ENCODE measurements around the gene USP32. TPM values are rescaled to one million over a fixed set of nuclear protein-coding genes. Genes with fewer than 3 reads are reported as not detected.

Gene USP32
- total RNA-seq, 5 donors from 2014 or later (not counting 1 experiment from before 2014, with no cell fraction given) = 30.0 to 34.5 (median 31.4) TPM

DNA sequence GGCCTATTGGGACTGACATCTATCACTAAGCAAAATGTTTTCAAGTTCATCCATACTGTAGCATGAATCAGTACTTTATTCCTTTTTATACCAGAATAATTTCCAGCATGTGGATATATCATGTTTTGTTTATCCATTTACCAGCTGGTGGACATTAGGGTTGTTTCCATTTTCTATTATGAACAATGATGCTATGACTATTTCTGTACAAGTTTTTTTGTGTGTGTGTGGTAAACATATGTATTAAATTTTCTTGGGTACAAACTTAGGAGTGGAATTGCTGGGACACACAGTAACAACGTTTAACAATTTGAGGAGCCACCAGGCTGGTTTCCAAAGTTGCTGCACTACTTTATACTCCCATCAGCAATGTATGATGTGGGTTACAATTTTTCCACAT, 91.0 kb downstream of the USP32 start:
- no CpG with 5 or more reads among the region's 1 CpG for WGBS (ENCODE audit: insufficient coverage)

DNA sequence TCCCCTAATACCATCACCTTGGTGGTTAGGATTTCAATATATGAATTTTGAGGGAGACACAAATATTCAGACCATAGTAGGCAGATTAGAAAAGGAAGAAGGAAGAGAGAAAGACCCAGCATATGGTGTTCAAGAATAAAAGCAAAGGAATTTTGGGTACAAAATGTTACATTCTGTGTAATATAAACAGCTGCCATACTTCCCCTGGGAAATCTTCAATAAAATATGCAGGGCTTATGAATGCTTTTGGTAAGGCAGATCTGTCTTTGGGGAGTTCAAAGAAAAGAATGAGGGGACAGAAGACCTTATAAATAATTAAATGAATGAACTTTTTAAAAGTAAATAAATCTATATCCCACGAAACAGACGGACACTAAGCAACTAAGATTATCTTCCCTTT, 91.9 kb downstream of the USP32 start:
- ChIA-PET CTCF (no interaction called here), POLR2A (no interaction called here)
- Mint-ChIP-seq H3K4me3 (no peak overlapping the region), H3K27me3 (no peaks in the 10 kb centered on the region), H3K36me3 (peaks cover 24% of the 10 kb centered on the region), H3K4me1 (peaks cover 11 to 14% (median 13%) of the 10 kb centered on the region in 3 donors), H3K9me3 (no peaks in the 10 kb centered on the region), H3K27ac (no peak overlapping the region)
- no peak for DNase-seq
- Histone ChIP-seq H3K27ac (ENCODE audit: low read length) (no peak overlapping the region), H3K27me3 (replicated peaks in 1 of 2; ENCODE audit: control insufficient read depth in 2 of 2, extremely low read depth in 1 of 2, insufficient read depth in 2 of 2, low read length in 1 of 2) (no peaks in the 10 kb centered on the region), H3K9me3 (no peaks in the 10 kb centered on the region), H3K4me1 (ENCODE audit: control insufficient read depth in 1 of 2, extremely low read depth in 1 of 2, insufficient read depth in 2 of 2, low read length in 2 of 2) (peaks cover 0 to 1% of the 10 kb centered on the region in 2 experiments), H3K36me3 (ENCODE audit: control insufficient read depth in 2 of 2, extremely low read depth in 1 of 2, insufficient read depth in 1 of 2, low read length in 1 of 2) (no peaks in the 10 kb centered on the region), H3K4me3 (ENCODE audit: control insufficient read depth in 1 of 2, extremely low read depth in 1 of 2, low read length in 1 of 2) (no peak overlapping the region)
- WGBS (ENCODE audit: insufficient coverage) = no CpG with 5 or more reads among the region's 2 CpGs
- ATAC-seq (replicated peaks in 1 of 4) = no peak

More for the DNA sequence above, 91.0 kb downstream of the USP32 start:
- no peaks in the 10 kb centered on the region for H3K9me3 Mint-ChIP-seq
- peaks cover 24% of the 10 kb centered on the region for H3K36me3 Mint-ChIP-seq
- DNase-seq (no peak), ATAC-seq (replicated peaks in 1 of 4) (no peak)
- no peak overlapping the region for H3K4me3 Mint-ChIP-seq
- H3K4me1 Mint-ChIP-seq = peaks cover 20 to 24% (median 22%) of the 10 kb centered on the region in 3 donors
- H3K27me3 ChIP-seq (replicated peaks in 1 of 2; ENCODE audit: control insufficient read depth in 2 of 2, extremely low read depth in 1 of 2, insufficient read depth in 2 of 2, low read length in 1 of 2) = no peaks in the 10 kb centered on the region
- POLR2A ChIA-PET = no interaction called here
- H3K27ac ChIP-seq (ENCODE audit: low read length) = no peak overlapping the region
- peaks cover 0 to 4% of the 10 kb centered on the region in 2 experiments for H3K4me1 ChIP-seq (ENCODE audit: control insufficient read depth in 1 of 2, extremely low read depth in 1 of 2, insufficient read depth in 2 of 2, low read length in 2 of 2)
- H3K4me3 ChIP-seq (ENCODE audit: control insufficient read depth in 1 of 2, extremely low read depth in 1 of 2, low read length in 1 of 2) = no peak overlapping the region
- no peaks in the 10 kb centered on the region for H3K36me3 ChIP-seq (ENCODE audit: control insufficient read depth in 2 of 2, extremely low read depth in 1 of 2, insufficient read depth in 1 of 2, low read length in 1 of 2)
- no peaks in the 10 kb centered on the region for H3K27me3 Mint-ChIP-seq
- H3K9me3 ChIP-seq = no peaks in the 10 kb centered on the region
- CTCF ChIA-PET = no interaction called here
- H3K27ac Mint-ChIP-seq = no peak overlapping the region

DNA sequence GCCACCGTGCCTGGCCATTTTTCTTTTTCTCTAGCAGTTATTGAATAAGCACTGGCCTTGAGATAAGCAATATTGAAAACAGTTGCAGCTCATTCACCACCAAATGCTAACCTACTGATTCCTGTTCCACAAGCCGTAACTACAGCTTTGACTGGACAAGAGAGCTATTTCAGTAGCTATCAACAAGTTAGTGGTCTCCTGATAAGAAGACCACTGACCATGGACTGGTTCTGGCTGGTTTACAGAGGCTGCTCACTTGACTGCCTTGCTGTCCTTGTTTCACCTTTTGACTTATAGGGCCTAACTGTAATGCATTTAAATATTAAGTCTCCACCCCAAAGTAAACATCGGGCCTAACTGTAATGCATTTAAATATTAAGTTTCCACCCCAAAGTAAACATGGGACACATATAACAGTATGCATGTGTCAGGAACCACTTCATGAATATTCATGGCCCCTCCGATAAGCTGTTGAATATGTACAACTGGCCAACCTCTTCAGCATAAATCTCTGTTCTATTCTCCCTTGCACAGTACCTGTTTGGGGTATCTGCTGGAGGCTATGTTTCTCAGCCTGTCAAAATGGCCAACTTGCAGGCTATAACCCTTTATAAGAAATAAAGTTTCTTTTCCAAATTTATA, 94.1 kb downstream of the USP32 start:
- DNase-seq (no peak), ATAC-seq (replicated peaks in 1 of 4) (no peak)
- H3K9me3 ChIP-seq = no peaks in the 10 kb centered on the region
- ChIA-PET POLR2A (no interaction called here), CTCF (interaction anchor here in 1 of 2 donors (0.6 kb wide), 1 partner anchor 239 kb away, joined by 3 read pairs; no protein-coding TSS in a partner anchor)
- peaks cover 35% of the 10 kb centered on the region for H3K36me3 Mint-ChIP-seq
- no peaks in the 10 kb centered on the region for H3K27me3 ChIP-seq (replicated peaks in 1 of 2; ENCODE audit: control insufficient read depth in 2 of 2, extremely low read depth in 1 of 2, insufficient read depth in 2 of 2, low read length in 1 of 2)
- no peak overlapping the region for H3K4me3 Mint-ChIP-seq
- no peak overlapping the region for H3K27ac Mint-ChIP-seq
- WGBS (ENCODE audit: insufficient coverage) = 100% methylated on average over 3 of the region's 4 CpGs
- H3K36me3 ChIP-seq (ENCODE audit: control insufficient read depth in 2 of 2, extremely low read depth in 1 of 2, insufficient read depth in 1 of 2, low read length in 1 of 2) = peaks cover 0 to 5% of the 10 kb centered on the region in 2 donors
- no peaks in the 10 kb centered on the region for H3K4me1 Mint-ChIP-seq
- H3K27ac ChIP-seq (ENCODE audit: low read length) = no peak overlapping the region
- no peak overlapping the region for H3K4me3 ChIP-seq (ENCODE audit: control insufficient read depth in 1 of 2, extremely low read depth in 1 of 2, low read length in 1 of 2)
- no peaks in the 10 kb centered on the region for H3K27me3 Mint-ChIP-seq
- H3K9me3 Mint-ChIP-seq = no peaks in the 10 kb centered on the region
- H3K4me1 ChIP-seq (ENCODE audit: control insufficient read depth in 1 of 2, extremely low read depth in 1 of 2, insufficient read depth in 2 of 2, low read length in 2 of 2) = no peaks in the 10 kb centered on the region

DNA sequence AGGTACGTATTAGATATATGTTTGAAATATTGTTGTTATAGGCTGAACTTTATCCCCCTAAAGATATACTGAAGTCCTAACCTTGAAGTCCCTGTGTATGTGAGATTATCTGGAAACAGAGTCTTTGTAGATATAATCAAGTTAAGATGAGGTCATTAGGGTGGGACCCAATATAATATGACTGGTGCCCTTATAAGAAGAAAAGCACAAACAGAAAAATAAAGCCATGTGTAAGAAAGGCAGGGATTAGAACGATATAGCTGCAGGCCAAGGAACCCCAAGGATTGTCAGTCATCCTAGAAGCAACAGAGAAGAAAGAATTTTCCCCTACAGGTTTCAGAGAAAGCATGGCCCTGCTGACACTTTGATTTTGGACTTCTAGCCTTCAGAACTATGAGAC, 95.8 kb downstream of the USP32 start:
- DNase-seq (no peak), ATAC-seq (replicated peaks in 1 of 4) (no peak)
- H3K27me3 Mint-ChIP-seq = no peaks in the 10 kb centered on the region
- H3K4me1 ChIP-seq (ENCODE audit: control insufficient read depth in 1 of 2, extremely low read depth in 1 of 2, insufficient read depth in 2 of 2, low read length in 2 of 2) = no peaks in the 10 kb centered on the region
- CTCF ChIA-PET = no interaction called here
- H3K4me1 Mint-ChIP-seq = peaks cover 0 to 8% (median 2%) of the 10 kb centered on the region in 3 donors
- peaks cover 44% of the 10 kb centered on the region for H3K36me3 Mint-ChIP-seq
- H3K4me3 Mint-ChIP-seq = no peak overlapping the region
- no peak overlapping the region for H3K27ac ChIP-seq (ENCODE audit: low read length)
- H3K27ac Mint-ChIP-seq = no peak overlapping the region
- H3K4me3 ChIP-seq (ENCODE audit: control insufficient read depth in 1 of 2, extremely low read depth in 1 of 2, low read length in 1 of 2) = no peak overlapping the region
- H3K27me3 ChIP-seq (replicated peaks in 1 of 2; ENCODE audit: control insufficient read depth in 2 of 2, extremely low read depth in 1 of 2, insufficient read depth in 2 of 2, low read length in 1 of 2) = no peaks in the 10 kb centered on the region
- H3K9me3 ChIP-seq = no peaks in the 10 kb centered on the region
- H3K9me3 Mint-ChIP-seq = no peaks in the 10 kb centered on the region
- POLR2A ChIA-PET = no interaction called here
- H3K36me3 ChIP-seq (ENCODE audit: control insufficient read depth in 2 of 2, extremely low read depth in 1 of 2, insufficient read depth in 1 of 2, low read length in 1 of 2) = peaks cover 0 to 9% of the 10 kb centered on the region in 2 donors
- WGBS (ENCODE audit: insufficient coverage) = 100% methylated on average over 1 of the region's 2 CpGs

DNA sequence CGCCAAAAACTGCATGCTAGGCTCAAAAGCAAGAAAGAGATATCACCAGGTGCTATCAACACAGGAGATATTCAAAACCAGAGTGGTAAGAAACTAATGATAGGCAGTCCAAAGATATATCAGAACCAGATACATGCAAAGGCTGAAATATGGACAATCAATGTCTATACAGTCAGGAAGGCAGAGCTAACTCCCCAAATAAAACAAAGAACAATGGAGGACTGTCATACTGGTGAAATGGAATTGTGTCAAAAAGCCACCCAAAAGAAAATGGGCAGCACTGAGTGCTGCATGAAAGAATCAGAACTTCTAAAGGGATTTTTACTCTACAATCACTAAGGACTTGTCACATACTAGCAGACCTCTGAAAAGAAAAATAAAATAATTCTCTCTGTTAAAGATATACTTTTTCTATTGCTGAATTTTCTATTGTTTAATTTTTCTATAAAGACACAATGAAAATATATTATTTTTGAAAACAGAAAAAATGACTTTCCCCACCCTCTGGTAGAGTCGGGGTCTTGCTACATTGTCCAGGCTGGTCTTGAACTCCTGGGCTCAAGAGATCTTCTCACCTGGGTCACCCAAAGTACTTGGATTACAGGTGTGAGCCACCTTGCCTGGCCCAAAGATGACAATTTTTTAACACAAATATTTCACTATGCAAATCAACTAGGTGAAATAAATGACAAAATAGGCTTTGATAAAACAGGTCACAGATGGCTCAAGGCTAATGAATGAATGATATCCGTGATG, 98.2 kb downstream of the USP32 start:
- no peak for ATAC-seq (replicated peaks in 1 of 4)

DNA sequence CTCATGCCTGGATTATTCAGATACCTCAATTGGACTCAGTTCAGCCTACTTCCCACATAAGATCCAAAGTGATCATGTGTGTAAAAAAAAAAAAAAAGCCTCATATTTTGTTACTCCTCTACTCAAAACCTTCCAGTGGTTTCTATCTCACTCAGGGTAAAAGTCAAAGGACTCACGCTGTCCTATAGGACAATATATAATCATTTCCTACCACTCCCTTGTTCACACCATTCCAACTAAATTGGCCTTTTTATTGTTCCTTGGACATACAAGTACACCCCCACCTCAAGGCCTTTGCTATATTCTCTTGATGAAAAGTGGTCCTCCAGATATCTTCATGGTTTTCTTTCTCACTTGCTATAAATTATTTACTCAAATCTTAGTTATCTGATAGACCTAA, 99.2 kb downstream of the USP32 start:
- POLR2A ChIA-PET = no interaction called here
- H3K4me1 ChIP-seq (ENCODE audit: control insufficient read depth in 1 of 2, extremely low read depth in 1 of 2, insufficient read depth in 2 of 2, low read length in 2 of 2) = no peaks in the 10 kb centered on the region
- no peak for DNase-seq
- CTCF ChIA-PET = no interaction called here
- no peaks in the 10 kb centered on the region for H3K9me3 Mint-ChIP-seq
- H3K27me3 ChIP-seq (replicated peaks in 1 of 2; ENCODE audit: control insufficient read depth in 2 of 2, extremely low read depth in 1 of 2, insufficient read depth in 2 of 2, low read length in 1 of 2) = no peaks in the 10 kb centered on the region
- no peak overlapping the region for H3K4me3 ChIP-seq (ENCODE audit: control insufficient read depth in 1 of 2, extremely low read depth in 1 of 2, low read length in 1 of 2)
- H3K4me1 Mint-ChIP-seq = peaks cover 0 to 8% (median 2%) of the 10 kb centered on the region in 3 donors
- H3K4me3 Mint-ChIP-seq = no peak overlapping the region
- no peak overlapping the region for H3K27ac ChIP-seq (ENCODE audit: low read length)
- no peak overlapping the region for H3K27ac Mint-ChIP-seq
- H3K36me3 ChIP-seq (ENCODE audit: control insufficient read depth in 2 of 2, extremely low read depth in 1 of 2, insufficient read depth in 1 of 2, low read length in 1 of 2) = peaks cover 0 to 19% of the 10 kb centered on the region in 2 donors
- H3K27me3 Mint-ChIP-seq = no peaks in the 10 kb centered on the region
- ATAC-seq (replicated peaks in 1 of 4) = no peak
- peaks cover 38% of the 10 kb centered on the region for H3K36me3 Mint-ChIP-seq
- 88% methylated on average over 1 of the region's 1 CpG for WGBS (ENCODE audit: insufficient coverage)
- no peaks in the 10 kb centered on the region for H3K9me3 ChIP-seq

More for the DNA sequence above, 98.2 kb downstream of the USP32 start:
- peaks cover 0 to 8% (median 2%) of the 10 kb centered on the region in 3 donors for H3K4me1 Mint-ChIP-seq
- peaks cover 41% of the 10 kb centered on the region for H3K36me3 Mint-ChIP-seq
- H3K4me3 Mint-ChIP-seq = no peak overlapping the region
- ChIA-PET POLR2A (no interaction called here), CTCF (no interaction called here)
- WGBS (ENCODE audit: insufficient coverage) = 100% methylated on average over 1 of the region's 3 CpGs
- no peak for DNase-seq
- H3K9me3 ChIP-seq = no peaks in the 10 kb centered on the region
- peaks cover 0 to 11% of the 10 kb centered on the region in 2 donors for H3K36me3 ChIP-seq (ENCODE audit: control insufficient read depth in 2 of 2, extremely low read depth in 1 of 2, insufficient read depth in 1 of 2, low read length in 1 of 2)
- H3K27me3 ChIP-seq (replicated peaks in 1 of 2; ENCODE audit: control insufficient read depth in 2 of 2, extremely low read depth in 1 of 2, insufficient read depth in 2 of 2, low read length in 1 of 2) = no peaks in the 10 kb centered on the region
- H3K27ac Mint-ChIP-seq = no peak overlapping the region
- no peak overlapping the region for H3K4me3 ChIP-seq (ENCODE audit: control insufficient read depth in 1 of 2, extremely low read depth in 1 of 2, low read length in 1 of 2)
- H3K27me3 Mint-ChIP-seq = no peaks in the 10 kb centered on the region
- H3K9me3 Mint-ChIP-seq = no peaks in the 10 kb centered on the region
- no peaks in the 10 kb centered on the region for H3K4me1 ChIP-seq (ENCODE audit: control insufficient read depth in 1 of 2, extremely low read depth in 1 of 2, insufficient read depth in 2 of 2, low read length in 2 of 2)
- H3K27ac ChIP-seq (ENCODE audit: low read length) = no peak overlapping the region
